Medulla oblongata (tissue), 1 donor: ENCODE measurements around the gene FGGY.
"Not testable (repeated sequence)": the region's sequence is repeated elsewhere in the genome, so short reads cannot be mapped to it uniquely, and the experiment has no call there.

Source experiments
- DNase-seq: peaks from one replicate; pipeline ENCODE4 v3.0.0-alpha.2; 2015; ENCODE audit errors: extremely low spot score

Gene FGGY

GRCh38 chr1:59350521-59350920, 53.6 kb downstream of the FGGY start:
- DNase-seq = no peak

- DNase-seq = no peak
Measured at GRCh38 chr1:59352065-59352464, 55.2 kb downstream of the FGGY start.

DNA sequence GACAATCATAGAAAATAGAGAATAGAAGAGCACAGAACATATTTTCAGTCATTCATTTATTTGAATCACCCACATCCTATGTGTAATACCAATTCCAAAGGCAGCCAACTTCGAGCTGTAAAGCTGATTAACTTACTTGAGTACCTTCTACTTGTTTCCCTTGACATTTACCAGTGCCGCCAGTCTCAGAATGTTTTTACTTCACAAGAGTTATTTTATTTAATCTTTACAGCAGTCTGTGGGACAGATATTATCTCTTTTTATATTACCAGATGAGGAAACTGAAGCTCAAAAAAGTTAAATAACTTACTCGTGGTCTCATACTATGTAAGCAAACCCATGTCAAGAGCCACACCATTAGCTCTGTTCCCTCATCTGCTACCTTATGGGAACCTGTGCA, 56.6 kb downstream of the FGGY start:
- DNase-seq = no peak

DNA sequence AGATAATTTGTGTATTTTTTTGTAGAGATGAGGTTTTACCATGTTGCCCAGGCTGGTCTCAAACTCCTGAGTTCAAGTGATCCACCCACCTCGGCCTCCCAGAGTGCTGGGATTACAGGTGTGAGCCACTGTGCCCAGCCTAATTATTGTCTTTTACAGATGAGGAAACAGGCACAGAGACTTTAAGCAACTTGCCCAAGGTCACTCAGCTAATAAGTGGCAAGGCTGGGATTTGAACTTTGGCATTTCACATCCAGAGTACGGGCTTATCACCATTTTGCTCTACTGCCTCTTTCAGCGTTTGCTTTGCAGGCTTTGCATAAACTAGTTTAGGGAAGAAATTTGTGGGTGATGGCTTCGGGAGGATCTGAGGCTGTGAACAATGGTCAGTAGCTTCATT, 57.3 kb downstream of the FGGY start:
- DNase-seq = not testable (repeated sequence)

DNA sequence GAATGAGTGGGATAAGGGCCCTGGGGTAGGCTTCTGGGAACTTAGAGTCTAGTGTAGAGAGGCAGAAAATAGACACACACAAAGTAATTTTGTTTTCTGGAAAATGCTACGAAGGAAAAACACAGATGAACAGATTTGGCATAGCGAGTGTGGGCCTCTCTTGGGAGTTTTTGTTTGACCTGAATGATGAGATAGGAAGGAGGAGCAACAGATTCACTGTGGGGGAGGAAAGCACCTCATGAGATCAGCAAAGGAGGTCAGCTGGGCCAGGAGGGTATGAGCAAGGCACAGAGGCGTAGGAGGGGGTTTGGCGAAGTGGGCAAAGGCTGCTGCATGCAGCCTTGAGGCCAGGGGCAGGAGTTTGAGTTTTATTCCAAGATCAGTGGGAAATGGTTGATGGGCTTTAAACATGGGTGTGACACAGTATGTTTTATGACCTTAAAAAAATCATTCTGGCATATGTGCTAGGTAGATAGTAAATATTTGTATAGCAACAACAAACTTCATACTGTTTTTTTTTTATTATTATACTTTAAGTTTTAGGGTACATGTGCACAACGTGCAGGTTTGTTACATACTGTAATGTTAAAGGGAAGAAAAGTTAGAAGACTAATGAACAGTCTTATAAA, 57.9 kb downstream of the FGGY start:
- DNase-seq = no peak

GRCh38 chr1:59355361-59355760, 58.5 kb downstream of the FGGY start:
- no peak for DNase-seq

- no peak for DNase-seq
Measured at GRCh38 chr1:59356627-59357026, 59.7 kb downstream of the FGGY start.

GRCh38 chr1:59357645-59358320, 60.9 kb downstream of the FGGY start:
- DNase-seq = no peak

GRCh38 chr1:59359325-59359724, 62.4 kb downstream of the FGGY start:
- no peak for DNase-seq

DNA sequence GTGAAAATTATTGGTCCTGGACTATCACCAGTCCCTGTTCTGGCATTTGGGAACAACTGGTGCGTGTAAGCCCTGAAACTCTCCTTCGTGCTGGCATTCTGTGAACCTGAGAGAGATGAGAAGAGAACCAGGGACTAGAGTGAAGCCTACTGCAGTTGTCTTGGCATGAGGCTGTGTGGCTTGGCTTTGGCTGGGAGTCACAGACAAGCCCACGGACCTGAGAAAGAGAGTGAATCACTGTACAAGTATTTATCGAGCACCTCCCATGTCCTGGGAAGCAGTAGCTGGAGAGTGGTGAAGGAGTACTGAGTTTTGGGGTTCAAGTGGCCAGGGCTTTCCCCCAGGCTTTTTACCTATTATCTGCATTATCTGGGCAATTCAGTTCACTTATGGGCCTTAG, 63.3 kb downstream of the FGGY start:
- no peak for DNase-seq

GRCh38 chr1:59360729-59361128, 63.8 kb downstream of the FGGY start:
- no peak for DNase-seq

GRCh38 chr1:59361766-59362165, 64.9 kb downstream of the FGGY start:
- DNase-seq = no peak

DNA sequence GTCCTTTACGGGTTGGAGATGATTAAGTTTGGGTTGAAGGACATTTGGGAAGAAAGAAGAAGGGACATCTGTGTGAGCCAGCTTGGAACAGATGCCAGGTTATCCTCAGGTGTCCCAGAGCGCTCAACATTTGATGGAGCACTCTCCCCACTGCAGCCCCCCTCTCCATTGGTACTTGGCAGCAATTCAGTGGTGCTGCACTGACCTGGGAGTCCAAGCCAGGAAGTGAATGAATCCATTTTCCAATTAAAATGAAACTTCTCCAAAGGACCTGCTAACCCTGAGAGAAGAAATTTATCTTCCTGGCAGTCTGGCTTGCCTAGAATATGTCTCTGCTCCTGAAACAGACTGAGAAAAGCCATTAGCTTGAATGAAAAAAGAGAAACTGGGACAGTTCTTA, 67.1 kb downstream of the FGGY start:
- DNase-seq = peak; percentile 47

- DNase-seq = no peak
Measured at GRCh38 chr1:59366346-59366745, 69.5 kb downstream of the FGGY start.

- no peak for DNase-seq
Measured at GRCh38 chr1:59367301-59368007, 70.6 kb downstream of the FGGY start.

DNA sequence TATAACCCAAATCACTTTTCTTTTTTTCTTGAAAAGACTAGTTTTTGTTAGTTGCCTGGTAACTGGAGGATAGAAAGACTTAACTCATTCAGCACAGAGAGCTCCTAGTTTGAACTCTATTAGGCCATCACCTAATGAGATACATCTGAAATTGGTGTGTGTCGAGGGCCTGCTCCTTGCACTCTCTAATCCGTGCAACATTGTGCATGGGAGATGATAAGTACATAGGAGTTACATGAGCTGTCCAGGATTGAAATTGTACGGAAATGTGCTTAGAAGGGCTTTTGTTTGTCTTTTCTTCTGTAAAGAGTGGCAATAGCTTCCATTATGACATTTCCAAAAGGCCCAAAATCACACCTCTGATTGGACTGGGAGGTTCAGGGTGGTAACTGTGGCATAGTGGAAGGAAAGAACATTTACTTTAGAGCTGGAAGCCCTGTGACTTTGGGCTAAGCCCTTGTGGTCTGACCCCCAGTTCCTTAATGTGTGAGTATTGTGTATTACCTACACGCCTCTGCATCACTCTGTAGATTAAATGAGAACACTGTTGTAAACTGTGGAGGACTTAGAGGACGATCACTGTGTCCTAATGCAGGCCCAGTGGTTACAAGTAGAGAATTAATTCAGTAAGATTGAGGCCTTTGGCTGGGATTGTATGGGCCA, 71.2 kb downstream of the FGGY start:
- no peak for DNase-seq

DNA sequence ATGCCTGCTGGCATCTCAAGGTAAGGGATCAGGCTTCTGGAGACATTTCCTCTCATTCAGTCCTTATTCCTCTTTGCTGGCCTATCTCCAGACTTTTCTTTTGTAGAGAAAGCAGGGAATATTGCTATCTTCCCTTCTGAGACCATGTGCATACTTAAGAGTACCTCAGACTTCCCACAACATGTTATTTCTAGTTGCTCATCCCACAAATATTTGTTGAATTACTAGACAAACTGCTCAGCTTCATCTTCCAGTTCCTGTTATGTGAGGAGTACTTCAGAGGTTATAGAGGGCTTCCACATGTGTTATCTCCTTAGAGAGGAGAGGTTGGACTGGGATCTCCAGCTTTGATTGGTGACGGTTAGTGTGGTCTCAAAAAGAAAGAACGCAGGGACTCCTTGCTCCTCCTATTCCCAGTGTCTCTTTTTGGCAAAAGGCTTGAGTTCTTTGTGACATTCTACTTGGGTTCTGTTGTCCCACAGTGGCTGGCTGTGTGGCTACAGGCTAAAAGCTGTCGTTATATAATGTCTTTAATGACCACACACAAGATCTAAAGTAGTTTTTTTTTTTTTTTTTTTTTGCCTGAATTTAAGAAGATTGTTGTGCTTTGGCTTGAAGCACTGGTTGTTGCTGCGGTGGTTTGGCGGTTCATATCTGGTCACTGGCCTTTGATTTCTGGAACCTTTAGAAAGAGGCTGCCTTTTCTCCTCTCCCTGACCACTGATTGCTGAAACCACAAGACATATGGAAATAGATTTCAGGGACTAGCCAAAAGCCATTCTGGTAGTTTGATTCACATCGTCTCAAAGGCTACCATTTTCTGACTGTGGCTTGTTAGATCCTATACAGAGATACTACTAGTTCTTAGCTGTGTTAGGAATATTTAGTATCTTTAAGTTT, 78.7 kb downstream of the FGGY start:
- no peak for DNase-seq

DNA sequence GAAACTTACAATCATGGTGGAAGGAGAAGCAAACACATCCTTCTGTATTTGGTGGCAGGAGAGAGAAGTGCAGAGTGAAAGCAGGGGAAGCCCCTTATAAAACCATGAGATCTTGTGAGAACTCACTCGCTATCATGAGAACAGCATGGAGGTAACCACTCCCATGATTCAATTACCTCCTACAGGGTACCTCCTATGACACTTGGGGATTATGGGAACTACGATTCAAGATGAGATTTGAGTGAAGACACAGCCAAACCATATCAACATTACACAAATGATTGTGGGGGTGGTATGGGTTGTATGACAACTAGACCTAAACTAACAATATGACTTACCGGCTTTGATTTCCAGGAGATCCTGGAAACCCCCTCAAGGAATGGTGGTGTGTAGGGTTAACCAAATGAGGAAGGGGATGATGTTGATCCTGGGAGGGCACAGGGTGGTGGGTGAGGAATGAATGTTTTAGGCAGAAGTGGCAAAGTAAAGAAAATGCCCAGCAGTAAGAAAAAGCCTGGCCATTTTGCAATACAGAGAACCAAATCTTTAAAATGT, 80.5 kb downstream of the FGGY start:
- DNase-seq = no peak

DNA sequence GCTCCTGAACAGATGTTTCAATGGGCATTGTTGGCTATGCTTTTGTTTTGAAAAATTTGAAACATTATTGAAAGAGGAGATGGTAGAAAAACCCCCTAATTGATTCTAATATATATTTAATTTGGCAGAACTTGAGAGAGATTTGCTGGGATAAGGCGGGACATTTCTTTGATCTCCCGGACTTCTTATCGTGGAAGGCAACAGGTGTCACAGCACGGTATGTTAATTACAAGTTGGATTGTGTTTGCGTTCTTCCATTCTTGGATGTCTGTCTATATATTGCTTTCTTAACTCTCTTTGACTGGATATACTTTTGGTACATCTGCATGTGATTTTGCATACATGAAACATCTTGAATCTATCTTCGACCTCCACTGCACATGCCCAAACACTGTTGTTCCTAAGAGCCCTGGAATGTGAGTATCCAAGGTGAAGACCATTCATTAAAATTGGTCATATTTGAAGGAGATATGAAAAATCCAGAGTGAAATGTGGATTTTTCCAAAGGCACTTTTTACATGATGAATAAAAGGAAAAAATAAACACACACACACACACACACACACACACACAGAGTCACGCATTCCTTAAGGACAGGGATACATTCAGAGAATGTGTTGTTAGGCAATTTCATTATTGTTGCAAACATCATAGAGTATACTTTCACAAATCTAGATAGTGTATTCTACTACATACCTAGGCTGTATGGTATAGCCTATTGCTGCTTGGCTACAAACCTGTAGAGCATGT, 81.9 kb downstream of the FGGY start:
- DNase-seq = no peak

DNA sequence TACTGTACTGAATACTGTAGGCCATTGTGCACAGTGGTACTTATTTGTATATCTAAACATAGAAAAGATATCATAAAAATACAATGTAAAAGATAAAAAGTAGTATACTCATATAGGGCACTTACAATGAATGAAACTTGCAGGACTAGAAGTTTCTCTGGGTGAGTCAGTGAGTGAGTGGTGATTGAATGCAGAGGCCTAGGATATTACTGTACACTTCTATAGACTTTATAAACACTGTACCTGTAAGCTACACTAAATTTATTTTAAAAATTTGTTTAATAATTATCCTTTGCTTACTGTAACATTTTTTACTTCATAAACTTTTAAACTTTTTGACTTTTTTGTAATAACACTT, 82.5 kb downstream of the FGGY start:
- no peak for DNase-seq

DNA sequence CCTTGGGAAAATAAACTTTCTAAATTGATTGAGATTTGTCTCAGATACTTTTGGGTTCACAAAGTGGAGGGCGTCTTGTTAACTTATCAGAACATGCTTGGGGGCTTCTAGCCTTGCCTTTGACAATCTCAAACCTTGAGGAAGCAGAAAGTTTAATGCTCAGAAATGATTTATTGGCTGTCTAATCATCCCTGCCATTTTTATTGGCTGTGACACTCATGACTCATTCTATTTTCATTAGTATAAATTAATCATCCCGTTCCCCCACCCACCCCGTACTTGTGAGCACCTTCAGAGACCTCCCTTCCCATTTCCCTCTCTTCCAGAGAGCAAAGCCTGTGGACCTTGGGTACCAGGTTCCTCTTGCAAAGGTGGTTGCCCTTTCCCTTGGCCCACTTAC, 87.1 kb downstream of the FGGY start:
- no peak for DNase-seq
